ENCODE data around the gene KCNJ9. TPM values are rescaled to one million over a fixed set of nuclear protein-coding genes. Genes with fewer than 3 reads are reported as not detected.

Gene KCNJ9
- total RNA-seq, 1 experiment from 2014 or later, result 0.05 TPM

DNA sequence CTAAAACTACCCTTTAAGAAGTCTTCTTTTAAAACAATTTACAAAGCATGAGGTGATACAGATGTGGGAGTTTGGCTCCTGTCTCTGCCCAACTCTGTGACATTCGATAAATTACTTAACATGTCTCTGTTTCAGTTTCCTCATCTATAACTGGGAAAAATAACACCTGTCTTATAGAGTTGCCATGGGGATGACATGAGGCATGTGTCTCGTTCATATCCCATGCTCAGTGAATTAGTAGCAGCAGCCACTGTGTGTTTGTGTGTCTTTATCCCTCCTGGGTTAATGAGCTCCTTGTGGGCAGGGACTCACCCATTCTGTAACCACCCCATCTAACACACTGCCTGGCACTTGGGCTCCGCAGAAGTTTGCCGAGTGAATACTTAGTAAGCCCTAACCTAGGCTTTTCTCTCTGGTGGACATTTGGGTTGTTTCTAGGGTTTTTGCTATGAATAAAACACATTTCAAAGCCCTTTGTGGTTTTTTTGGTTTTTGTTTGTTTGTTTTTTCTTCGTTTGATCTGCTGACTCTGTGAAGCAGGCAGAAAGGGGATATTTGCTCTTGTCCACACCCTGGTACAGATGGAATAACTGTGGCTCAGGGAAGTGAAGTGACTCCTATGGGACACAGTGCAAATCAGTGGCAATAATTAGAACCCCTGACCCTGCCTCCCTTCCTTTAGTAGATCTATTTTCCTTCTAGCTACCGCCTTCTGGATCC is 797 bp upstream of the KCNJ9 start:
- POLR2A ChIA-PET, result no interaction called here
- H4K20me1 ChIP-seq (ENCODE audit: insufficient read depth), result no peaks in the 10 kb centered on the region
- no peaks in the 10 kb centered on the region for H3K36me3 ChIP-seq (ENCODE audit: control insufficient read depth in 1 of 2, insufficient read depth in 2 of 2, low read length in 2 of 2)
- no peaks in the 10 kb centered on the region for H3K9me3 ChIP-seq (ENCODE audit: control insufficient read depth in 1 of 2, insufficient read depth in 1 of 2, low read depth in 1 of 2, low read length in 2 of 2)
- no TSS peak for BruUV-seq (replicated peaks)
- no peaks in the 10 kb centered on the region; a peak in 2 of 4 replicates for H3K4me1 ChIP-seq (ENCODE audit: control insufficient read depth in 1 of 2, insufficient read depth in 2 of 2, low read length in 2 of 2)
- RAD21 ChIA-PET (ENCODE audit: low non-redundant PET in 1 of 2, low total read pairs in 2 of 2, uncharacterized antibody in 2 of 2, unreplicated experiment in 2 of 2), result interaction anchor here in 1 of 2 experiments (1.3 kb wide), 1 partner anchor 34 kb away, joined by 3 read pairs; no protein-coding TSS in a partner anchor
- no peak overlapping the region for H3K4me2 ChIP-seq (ENCODE audit: low read length)
- no peaks in the 10 kb centered on the region for H3K79me2 ChIP-seq (ENCODE audit: insufficient read depth, low read length)
- H3K9ac ChIP-seq (ENCODE audit: low read length), result no peak overlapping the region
- intact Hi-C loops (cut with micrococcal nuclease), result no loop called here
- ATAC-seq, result no peak
- DNase-seq (ENCODE audit: low read depth, low spot score), result no peak
- H3K4me3 ChIP-seq (replicated peaks in 1 of 2; ENCODE audit: low read depth in 1 of 2, low read length in 2 of 2), result no peak overlapping the region
- no peak overlapping the region for H2AFZ ChIP-seq (ENCODE audit: low read depth, low read length, poor library complexity, severe bottlenecking)
- H3K27me3 ChIP-seq (ENCODE audit: insufficient read depth, low read length), result peaks cover 26% of the 10 kb centered on the region
- TF ChIP-seq EZH2phosphoT487 (IDR thresholded peaks at IDR 0.05; ENCODE audit: borderline replicate concordance), result no peak
- no peak for TF ChIP-seq EGR1 (IDR thresholded peaks at IDR 0.05; ENCODE audit: low read depth)
- no peak for TF ChIP-seq POLR2A (IDR thresholded peaks at IDR 0.05; ENCODE audit: borderline replicate concordance, extremely low read depth, insufficient read depth, insufficient read length)
- TF ChIP-seq EZH2 (IDR thresholded peaks at IDR 0.05), result no peak
- TF ChIP-seq JUND (IDR thresholded peaks at IDR 0.05), result no peak
- no peak for TF ChIP-seq ZFX (IDR thresholded peaks at IDR 0.05)
- no peak for TF ChIP-seq ELF1 (IDR thresholded peaks at IDR 0.05; ENCODE audit: borderline replicate concordance, low read depth)
- no peak for TF ChIP-seq SRF (IDR thresholded peaks at IDR 0.05; ENCODE audit: low read depth)
- TF ChIP-seq, protein P1, sequence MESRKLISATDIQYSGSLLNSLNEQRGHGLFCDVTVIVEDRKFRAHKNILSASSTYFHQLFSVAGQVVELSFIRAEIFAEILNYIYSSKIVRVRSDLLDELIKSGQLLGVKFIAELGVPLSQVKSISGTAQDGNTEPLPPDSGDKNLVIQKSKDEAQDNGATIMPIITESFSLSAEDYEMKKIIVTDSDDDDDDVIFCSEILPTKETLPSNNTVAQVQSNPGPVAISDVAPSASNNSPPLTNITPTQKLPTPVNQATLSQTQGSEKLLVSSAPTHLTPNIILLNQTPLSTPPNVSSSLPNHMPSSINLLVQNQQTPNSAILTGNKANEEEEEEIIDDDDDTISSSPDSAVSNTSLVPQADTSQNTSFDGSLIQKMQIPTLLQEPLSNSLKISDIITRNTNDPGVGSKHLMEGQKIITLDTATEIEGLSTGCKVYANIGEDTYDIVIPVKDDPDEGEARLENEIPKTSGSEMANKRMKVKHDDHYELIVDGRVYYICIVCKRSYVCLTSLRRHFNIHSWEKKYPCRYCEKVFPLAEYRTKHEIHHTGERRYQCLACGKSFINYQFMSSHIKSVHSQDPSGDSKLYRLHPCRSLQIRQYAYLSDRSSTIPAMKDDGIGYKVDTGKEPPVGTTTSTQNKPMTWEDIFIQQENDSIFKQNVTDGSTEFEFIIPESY (IDR thresholded peaks at IDR 0.05; ENCODE audit: extremely low read depth, insufficient replicate concordance, low read length), result no peak
- no peak for TF ChIP-seq TCF7L2 (IDR thresholded peaks at IDR 0.05; ENCODE audit: borderline replicate concordance, extremely low read depth, insufficient read depth, insufficient read length)
- no peak for TF ChIP-seq SP1 (IDR thresholded peaks at IDR 0.05; ENCODE audit: low read depth)
- TF ChIP-seq, protein P2, sequence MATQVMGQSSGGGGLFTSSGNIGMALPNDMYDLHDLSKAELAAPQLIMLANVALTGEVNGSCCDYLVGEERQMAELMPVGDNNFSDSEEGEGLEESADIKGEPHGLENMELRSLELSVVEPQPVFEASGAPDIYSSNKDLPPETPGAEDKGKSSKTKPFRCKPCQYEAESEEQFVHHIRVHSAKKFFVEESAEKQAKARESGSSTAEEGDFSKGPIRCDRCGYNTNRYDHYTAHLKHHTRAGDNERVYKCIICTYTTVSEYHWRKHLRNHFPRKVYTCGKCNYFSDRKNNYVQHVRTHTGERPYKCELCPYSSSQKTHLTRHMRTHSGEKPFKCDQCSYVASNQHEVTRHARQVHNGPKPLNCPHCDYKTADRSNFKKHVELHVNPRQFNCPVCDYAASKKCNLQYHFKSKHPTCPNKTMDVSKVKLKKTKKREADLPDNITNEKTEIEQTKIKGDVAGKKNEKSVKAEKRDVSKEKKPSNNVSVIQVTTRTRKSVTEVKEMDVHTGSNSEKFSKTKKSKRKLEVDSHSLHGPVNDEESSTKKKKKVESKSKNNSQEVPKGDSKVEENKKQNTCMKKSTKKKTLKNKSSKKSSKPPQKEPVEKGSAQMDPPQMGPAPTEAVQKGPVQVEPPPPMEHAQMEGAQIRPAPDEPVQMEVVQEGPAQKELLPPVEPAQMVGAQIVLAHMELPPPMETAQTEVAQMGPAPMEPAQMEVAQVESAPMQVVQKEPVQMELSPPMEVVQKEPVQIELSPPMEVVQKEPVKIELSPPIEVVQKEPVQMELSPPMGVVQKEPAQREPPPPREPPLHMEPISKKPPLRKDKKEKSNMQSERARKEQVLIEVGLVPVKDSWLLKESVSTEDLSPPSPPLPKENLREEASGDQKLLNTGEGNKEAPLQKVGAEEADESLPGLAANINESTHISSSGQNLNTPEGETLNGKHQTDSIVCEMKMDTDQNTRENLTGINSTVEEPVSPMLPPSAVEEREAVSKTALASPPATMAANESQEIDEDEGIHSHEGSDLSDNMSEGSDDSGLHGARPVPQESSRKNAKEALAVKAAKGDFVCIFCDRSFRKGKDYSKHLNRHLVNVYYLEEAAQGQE (IDR thresholded peaks at IDR 0.05; ENCODE audit: low read depth), result no peak
- TF ChIP-seq, protein P3, sequence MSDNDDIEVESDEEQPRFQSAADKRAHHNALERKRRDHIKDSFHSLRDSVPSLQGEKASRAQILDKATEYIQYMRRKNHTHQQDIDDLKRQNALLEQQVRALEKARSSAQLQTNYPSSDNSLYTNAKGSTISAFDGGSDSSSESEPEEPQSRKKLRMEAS (IDR thresholded peaks at IDR 0.05), result no peak
- no peak for TF ChIP-seq RAD21 (IDR thresholded peaks at IDR 0.05; ENCODE audit: low read depth)
- TF ChIP-seq, protein P4, sequence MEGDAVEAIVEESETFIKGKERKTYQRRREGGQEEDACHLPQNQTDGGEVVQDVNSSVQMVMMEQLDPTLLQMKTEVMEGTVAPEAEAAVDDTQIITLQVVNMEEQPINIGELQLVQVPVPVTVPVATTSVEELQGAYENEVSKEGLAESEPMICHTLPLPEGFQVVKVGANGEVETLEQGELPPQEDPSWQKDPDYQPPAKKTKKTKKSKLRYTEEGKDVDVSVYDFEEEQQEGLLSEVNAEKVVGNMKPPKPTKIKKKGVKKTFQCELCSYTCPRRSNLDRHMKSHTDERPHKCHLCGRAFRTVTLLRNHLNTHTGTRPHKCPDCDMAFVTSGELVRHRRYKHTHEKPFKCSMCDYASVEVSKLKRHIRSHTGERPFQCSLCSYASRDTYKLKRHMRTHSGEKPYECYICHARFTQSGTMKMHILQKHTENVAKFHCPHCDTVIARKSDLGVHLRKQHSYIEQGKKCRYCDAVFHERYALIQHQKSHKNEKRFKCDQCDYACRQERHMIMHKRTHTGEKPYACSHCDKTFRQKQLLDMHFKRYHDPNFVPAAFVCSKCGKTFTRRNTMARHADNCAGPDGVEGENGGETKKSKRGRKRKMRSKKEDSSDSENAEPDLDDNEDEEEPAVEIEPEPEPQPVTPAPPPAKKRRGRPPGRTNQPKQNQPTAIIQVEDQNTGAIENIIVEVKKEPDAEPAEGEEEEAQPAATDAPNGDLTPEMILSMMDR (IDR thresholded peaks at IDR 0.05 in 2 of 3, conservative IDR thresholded peaks at IDR 0.05 in 1 of 3; ENCODE audit: borderline replicate concordance in 1 of 3, insufficient read depth in 1 of 3, low read depth in 2 of 3, low read length in 2 of 3), result no peak
- no peak for TF ChIP-seq FOSL1 (IDR thresholded peaks at IDR 0.05; ENCODE audit: low read depth)
- no peak for TF ChIP-seq POLR2AphosphoS5 (IDR thresholded peaks at IDR 0.05; ENCODE audit: low read depth, low read length)
- TF ChIP-seq YY1 (IDR thresholded peaks at IDR 0.05; ENCODE audit: extremely low read depth, insufficient replicate concordance, low read depth, low read length), result no peak
- CTCF ChIA-PET, result interaction anchor here (1.2 to 3.8 kb wide), 2 partner anchors 22 to 34 kb away, joined by 5 to 33 read pairs; no protein-coding TSS in a partner anchor
- H3K27ac ChIP-seq (ENCODE audit: low read depth, low read length), result no peak overlapping the region
- no peaks in the 10 kb centered on the region for H3K9me2 ChIP-seq (ENCODE audit: insufficient read depth)
